ENCODE measurements around the gene NFIB.

DNA sequence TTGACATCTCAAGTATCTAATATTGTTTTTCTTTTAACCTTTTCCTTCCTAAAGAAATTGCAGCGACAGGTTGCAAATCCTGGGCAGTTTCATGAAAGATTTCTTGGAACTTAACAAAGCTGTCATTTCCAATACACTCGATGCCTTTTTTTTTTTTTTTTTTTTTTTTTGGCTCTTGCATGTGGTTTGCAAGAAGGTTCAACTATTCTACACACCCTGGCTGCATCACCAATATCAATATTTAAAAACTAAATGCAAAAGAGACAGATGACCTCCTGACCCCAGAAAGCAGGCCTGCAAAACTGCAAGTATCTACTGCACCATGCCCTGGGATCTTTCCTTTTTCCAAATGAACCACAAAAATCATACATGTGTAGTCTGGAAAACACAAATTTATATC lies 4.4 kb upstream of the NFIB start:
- TF ChIP-seq, protein P1, sequence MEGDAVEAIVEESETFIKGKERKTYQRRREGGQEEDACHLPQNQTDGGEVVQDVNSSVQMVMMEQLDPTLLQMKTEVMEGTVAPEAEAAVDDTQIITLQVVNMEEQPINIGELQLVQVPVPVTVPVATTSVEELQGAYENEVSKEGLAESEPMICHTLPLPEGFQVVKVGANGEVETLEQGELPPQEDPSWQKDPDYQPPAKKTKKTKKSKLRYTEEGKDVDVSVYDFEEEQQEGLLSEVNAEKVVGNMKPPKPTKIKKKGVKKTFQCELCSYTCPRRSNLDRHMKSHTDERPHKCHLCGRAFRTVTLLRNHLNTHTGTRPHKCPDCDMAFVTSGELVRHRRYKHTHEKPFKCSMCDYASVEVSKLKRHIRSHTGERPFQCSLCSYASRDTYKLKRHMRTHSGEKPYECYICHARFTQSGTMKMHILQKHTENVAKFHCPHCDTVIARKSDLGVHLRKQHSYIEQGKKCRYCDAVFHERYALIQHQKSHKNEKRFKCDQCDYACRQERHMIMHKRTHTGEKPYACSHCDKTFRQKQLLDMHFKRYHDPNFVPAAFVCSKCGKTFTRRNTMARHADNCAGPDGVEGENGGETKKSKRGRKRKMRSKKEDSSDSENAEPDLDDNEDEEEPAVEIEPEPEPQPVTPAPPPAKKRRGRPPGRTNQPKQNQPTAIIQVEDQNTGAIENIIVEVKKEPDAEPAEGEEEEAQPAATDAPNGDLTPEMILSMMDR (conservative IDR thresholded peaks at IDR 0.05; ENCODE audit: low read length), result no peak
- TF ChIP-seq EZH2phosphoT487 (IDR thresholded peaks at IDR 0.05; ENCODE audit: borderline replicate concordance), result no peak
